DMS79 (cell line): ENCODE results near the gene RDH16.

Experiments used
- DNase-seq: peaks from one replicate; lab custom pipeline; 2025; lab: John Stamatoyannopoulos, UW

Gene RDH16, protein sequence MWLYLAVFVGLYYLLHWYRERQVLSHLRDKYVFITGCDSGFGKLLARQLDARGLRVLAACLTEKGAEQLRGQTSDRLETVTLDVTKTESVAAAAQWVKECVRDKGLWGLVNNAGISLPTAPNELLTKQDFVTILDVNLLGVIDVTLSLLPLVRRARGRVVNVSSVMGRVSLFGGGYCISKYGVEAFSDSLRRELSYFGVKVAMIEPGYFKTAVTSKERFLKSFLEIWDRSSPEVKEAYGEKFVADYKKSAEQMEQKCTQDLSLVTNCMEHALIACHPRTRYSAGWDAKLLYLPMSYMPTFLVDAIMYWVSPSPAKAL

DNA sequence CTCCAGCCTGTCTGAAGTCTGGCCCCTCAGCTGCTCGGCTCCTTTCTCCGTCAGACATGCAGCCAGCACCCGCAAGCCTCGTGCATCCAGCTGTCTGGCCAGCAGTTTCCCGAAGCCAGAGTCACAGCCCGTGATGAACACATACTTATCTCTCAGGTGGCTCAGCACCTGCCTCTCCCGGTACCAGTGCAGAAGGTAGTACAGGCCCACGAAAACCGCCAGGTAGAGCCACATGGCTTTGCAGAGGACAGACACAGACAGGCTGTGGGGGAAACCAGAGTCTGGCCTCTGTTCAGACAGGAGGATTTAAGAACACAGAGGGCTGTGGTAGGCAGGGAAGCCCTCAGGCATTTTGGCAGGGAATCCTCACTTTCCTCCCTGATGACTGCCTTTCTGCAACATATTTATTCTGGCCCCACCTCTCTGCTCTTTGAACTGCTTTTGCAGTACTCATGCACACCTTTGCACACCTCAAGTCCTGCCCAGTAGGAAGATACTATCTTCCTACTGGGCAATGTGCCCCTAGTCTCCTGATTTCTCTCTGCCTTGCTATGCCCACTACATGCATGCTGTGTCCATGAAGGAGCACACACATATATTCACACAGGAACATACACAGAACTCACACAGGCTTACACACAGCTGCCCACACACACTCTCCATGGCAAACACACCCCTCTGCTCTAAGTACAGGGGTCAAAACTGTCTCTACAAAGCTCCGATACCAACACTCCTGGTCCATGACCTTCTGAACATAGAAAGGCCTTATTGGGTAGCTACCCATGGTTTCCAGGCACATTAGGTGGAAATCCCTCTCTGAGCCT is at the start of gene RDH16:
Gene RDH16 (minus strand): TSS at position 380 of the 824 bp plus-strand sequence. CDS start 146 bp downstream, at position 234.
- DNase-seq = peak; percentile 20

DNA sequence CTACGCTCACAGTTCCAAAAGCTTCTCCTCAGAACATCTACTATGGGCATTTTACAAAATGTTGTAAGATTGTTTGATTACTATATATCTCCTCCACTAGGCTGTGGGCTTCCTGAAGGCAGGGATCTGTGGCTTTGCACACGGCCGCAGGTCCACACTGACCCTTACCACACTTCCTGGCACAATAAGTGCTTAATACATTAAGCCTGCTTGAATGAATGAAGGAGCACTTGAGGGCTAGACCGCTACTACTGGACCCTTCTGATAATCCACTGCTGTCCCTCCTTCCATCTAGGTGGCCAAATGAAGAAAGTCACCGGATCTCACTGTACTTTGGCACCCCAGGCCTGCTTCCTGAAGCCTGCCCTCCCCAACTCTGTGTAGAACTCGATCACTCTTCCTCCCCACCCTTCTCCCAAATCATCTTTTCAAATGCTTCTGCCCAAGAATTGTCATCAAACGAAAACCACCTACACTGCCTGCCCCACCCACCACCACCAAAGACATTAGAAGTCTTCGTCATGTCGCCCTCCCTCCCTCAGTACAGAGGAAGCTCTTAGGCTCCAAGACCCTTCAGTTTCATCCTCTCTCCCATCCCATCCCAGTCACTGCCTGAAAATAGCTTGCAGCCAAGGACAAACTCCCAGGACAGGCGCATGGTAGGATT is 49.5 kb upstream of the RDH16 start:
- no peak for DNase-seq

DNA sequence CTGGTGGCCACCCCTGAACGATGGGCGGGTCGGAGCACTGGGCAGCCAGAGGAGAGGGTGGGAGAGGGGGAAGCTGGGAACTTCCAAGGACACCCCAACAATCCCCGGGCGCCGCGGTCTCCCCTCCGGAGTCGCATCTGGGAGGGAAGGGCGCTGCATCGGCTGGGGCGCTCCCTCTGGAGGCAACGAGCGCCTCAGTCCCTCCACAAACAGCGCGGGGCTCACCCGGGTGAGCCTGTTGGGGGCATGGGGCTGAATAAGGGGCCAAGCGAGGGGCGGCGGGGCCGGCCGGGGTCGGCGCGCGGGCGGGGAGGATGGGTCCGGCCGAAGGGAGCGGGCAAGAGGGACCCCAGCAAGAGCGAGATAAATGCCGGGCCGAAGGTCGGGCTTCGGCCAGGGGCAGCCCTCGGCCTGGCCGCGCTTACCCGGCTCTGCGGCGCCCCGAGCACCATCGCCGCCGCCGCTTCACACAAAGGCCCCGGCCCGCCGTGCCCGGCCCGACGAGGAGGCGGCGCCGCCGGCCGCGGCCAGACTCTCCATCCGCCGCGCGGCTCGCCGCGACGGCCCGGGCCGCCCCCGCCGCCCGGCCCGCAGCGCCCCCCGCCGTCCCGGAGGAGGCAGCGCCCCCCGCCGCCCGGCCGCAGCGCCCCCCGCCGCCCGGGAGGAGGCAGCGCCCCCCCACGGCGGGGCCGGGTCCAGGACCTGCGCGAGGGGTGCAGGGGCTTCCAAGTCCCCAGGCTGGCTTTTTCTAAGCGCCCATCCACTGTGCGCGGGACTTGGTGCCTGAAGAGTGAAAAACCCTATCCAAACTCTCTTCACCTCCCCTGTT is 48.8 kb upstream of the RDH16 start, which contains the start of gene ZBTB39:
Gene ZBTB39 (minus strand): TSS at position 567 of the 829 bp plus-strand sequence. CDS start 1,629 bp downstream, outside the sequence.
- no peak for DNase-seq

DNA sequence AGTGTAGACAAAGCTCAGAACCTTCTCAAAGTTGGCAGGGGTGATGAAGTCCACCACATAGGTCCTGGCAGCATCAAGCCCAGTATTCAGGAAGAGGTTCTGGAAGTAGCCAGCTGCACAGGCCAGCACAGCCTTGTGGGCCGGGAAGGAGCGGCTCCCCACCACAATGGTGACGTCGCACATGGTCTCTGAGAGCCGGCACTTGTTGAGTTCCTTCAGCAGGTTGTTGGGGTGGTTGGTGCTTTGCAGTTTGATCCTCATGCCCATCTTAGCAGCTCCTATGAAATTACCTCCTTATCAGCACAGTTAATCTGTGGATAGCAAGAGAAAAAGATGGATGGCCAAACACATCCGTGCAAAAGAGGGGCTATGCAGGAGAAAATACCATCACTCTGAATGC is 47.2 kb upstream of the RDH16 start:
- no peak for DNase-seq

DNA sequence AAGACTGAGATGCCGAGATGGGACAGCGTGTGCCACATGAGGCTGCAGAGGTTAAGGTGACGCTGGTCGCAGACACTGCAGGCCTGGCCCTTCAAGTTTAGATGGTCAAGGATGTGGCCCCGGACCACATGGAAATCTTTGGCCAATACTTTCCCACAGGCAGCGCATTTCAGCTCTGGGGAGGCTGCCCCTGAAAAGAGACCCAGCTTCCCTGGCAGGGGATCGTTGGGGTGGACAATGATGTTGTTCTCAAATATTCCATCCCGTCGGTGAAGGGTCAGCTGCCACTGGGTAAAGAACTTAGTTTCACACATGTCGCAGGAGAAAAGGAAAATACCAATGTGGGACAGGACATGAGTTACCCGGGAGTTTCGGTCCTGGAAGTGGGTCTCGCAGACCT is 46.0 kb upstream of the RDH16 start:
- DNase-seq = no peak

DNA sequence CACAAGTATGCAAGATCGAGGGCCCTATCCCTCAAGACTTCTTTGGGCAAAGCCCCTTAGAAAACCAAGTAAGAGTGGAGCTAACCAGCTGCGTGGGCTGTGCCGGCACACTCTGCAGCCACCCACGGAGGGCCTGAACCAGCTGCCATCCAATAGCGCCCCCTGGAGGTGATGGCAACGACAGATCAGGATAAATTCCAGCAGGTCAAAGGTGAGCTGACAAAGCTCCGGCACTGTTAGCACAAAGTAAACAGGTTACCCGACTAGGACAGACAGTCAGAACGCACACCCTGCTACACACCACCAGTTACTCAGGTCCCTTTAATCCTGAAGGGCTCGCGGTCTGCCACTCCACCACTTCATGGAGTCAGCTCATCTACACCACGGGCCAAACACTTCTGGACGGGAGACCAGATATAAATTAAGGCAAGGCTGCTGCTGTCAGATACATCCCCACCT is 44.1 kb upstream of the RDH16 start:
- DNase-seq = no peak

DNA sequence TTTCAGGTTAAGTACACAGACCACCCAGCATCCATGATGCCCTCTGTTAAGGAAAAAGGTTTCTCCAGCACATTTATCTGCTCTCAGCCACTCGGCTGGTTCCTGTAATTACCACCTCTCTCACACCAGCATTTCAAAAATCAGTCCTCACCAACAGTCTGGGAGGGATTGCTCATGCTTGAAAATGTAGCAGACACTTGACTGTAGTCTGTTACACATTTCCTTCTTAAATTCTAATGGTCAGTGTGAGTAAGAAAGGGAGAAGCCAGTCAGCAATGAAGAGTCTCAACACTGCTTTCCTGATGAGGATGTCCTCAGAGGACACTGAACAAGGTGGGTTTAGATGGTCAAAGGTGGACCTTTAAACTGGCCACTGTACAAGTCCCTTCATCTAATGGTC is 43.0 kb upstream of the RDH16 start:
- no peak for DNase-seq

DNA sequence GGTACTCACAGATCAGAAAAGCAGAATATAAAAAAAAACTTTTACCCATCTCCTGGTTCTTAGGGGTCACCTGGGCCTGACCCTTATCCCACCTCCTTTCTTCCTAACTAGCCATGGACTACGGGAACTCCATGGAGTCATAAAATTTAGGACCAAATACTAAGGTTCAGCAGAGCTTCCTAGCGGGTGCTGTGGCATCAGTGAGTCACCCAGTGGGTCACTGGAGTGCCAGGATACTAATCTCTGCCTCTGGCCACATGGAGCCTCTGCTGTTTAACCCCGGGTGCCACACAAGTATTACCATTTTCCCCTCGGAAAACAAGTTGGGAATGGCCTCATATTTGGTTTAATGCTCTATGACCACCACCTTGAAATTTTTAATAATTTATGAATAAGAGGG is 42.0 kb upstream of the RDH16 start:
- DNase-seq = no peak

DNA sequence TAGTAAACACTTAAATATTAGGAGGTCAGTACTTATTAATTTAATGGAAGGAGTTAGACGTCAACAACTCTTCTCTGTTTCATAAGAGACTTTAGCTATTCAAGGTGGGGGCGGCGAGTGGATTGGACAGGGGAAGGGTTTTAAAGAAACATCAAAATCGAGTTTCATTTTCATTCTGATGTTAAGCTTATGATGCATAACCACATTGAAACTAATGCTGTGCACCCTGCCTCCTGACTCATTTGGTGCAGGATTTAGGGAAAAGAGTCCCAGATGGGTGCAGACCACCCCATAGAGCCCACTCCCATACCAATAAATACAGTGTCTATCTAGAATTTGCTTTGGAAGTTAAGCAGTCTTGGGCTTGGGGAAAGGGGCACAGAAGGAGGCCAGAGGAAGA is 41.6 kb upstream of the RDH16 start:
- no peak for DNase-seq

DNA sequence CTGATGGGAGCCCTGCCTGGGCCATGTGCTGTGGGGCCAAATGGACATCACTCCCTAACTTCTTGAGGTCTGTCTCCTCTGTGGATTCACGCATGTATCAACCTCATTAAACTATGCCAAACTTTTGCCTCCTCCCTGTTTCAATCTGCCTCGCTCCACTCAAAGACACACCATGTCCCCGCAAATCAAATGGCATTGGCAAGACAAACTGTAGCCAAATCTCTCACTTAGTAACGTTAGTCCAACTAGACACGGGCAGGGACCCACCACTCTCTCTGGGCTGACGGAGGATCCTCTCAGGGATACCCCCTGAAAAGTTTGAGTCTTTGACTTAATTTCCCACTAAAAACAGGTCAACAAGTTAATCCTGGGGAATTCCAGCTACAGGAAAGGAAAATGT is 40.9 kb upstream of the RDH16 start:
- no peak for DNase-seq

DNA sequence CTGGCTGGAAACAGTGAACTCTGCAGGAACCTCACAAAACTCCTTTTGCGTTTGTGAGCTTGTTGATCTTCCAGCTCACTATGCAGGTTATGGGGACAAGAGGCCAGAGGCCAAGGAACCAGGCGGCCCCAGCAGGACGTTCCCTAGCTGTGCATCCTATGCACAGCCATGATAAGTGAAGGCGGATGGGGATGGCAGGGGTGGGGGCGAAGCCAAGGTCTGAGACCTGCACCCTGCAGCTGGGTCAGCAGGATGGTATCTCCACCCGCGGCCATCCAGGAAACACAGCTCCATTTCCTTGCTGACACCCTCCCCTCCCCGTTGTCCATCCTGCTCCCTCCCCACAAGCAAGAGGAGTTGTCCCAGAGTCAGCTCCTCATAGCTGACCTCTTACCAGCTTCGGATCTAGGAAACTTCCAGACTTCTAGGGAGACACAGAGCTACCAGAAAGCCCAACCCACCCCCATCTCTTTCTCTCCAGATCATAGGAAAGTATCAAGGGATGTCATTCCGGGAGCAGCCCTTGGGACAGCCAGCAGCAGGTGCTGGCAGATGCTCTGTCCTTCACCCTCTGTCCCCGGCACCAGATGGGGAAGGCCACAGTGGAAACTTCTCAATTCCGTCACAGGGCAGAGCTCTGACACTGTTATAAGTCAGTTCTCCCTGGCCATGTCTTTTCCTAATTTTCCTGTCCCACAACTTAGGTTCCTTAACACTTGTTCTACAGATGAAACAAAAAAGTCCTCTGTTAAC is 39.6 kb upstream of the RDH16 start:
- no peak for DNase-seq

DNA sequence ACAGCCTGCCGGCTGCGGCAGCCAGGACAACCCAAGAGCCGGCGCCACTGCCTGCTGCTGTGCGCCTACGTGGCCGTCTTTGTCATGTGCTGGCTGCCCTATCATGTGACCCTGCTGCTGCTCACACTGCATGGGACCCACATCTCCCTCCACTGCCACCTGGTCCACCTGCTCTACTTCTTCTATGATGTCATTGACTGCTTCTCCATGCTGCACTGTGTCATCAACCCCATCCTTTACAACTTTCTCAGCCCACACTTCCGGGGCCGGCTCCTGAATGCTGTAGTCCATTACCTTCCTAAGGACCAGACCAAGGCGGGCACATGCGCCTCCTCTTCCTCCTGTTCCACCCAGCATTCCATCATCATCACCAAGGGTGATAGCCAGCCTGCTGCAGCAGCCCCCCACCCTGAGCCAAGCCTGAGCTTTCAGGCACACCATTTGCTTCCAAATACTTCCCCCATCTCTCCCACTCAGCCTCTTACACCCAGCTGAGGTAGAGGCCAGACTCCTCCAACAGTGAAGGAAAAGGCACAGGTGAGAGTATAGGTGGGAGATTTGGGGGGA is 38.6 kb upstream of the RDH16 start:
- no peak for DNase-seq

DNA sequence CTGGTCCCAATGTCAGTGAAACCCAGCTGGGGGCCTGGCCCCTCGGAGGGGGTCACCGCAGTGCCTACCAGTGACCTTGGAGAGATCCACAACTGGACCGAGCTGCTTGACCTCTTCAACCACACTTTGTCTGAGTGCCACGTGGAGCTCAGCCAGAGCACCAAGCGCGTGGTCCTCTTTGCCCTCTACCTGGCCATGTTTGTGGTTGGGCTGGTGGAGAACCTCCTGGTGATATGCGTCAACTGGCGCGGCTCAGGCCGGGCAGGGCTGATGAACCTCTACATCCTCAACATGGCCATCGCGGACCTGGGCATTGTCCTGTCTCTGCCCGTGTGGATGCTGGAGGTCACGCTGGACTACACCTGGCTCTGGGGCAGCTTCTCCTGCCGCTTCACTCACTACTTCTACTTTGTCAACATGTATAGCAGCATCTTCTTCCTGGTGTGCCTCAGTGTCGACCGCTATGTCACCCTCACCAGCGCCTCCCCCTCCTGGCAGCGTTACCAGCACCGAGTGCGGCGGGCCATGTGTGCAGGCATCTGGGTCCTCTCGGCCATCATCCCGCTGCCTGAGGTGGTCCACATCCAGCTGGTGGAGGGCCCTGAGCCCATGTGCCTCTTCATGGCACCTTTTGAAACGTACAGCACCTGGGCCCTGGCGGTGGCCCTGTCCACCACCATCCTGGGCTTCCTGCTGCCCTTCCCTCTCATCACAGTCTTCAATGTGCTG is 38.0 kb upstream of the RDH16 start:
- DNase-seq = no peak

DNA sequence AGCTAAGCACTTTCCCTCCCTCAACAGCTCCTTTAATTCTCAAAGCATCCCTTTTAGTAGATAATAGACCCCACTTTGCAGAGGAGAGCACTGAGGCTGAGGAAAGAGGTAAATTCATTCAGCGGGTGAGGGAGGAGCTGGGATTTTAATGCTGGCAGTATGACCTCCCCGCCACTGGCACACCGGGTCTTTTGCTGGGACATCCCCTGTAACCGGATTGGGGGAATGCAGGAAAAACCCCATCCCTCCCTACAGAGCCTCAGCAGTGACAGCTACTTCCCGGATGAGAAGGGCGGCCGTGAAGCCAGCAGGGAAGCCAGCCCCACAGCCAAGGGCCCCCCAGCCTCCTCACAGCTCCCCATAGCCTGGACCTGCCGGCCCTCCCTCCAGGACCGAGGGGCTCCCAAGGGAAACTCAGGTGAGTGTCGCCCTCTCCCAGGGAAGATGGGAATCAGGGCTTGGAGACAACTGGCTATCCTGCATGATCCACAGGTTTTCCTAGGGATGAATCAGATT is 36.9 kb upstream of the RDH16 start:
- no peak for DNase-seq

DNA sequence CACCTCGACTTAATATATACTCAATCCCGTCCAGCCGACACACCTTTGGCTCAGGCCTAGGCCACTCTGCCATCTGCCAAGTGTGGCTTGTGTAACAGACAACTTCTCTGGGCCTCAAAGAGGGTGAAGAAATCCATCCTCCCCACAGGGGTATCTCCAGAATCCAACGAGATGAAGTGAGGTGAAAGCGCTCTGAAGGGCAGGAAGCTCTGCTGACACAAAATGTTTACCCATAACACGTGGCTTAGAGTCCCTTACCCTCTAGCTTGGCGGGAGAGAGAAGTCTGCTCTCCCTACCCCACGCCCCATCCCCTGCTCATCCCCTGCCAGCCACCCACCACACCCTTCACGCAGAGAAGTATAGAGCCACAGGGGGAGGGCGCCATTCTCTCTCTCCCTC is 35.9 kb upstream of the RDH16 start:
- no peak for DNase-seq

DNA sequence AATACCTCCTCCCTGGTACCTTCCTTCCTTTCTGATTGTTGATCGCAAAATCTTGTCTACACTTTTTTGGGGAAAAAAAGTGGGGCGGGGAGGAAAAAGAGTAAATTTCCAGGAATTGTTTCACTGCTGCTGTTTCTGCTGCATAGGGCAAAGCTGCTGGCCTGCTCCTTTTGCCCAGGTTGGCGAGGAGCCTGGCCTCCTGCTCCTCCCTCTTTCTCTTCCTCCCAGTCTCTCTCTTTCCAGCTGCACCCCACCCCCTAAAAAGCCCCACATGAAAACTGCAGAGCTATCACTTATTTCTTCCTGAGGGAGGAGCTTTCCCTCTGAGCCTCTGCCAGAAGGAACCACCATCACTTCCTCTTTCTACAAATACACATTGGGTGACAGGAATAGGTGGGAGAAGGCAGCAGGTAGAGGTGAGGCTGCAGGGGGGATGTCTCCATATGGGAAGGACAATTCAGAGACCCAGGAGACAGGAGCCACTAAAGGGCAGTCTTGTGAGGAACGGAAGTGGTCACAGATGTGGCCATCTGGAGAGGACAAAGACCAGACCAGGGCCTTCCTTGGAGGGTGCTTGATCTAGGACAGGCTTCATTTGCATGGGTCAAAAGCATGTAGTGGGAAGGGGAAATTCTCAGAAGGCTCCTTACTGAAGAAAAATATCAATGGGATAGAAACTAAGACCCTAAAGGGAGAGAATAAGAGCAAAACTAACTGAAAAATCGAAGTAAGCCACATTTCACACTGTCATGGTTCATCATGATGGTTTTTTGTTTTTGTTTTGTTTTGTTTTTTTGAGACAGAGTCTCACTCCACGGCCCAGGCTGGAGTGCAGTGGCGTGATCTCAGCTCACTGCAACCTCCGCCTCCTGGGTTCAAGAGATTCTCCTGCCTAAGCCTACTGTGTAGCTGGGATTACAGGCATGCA is 34.2 kb upstream of the RDH16 start:
- no peak for DNase-seq

DNA sequence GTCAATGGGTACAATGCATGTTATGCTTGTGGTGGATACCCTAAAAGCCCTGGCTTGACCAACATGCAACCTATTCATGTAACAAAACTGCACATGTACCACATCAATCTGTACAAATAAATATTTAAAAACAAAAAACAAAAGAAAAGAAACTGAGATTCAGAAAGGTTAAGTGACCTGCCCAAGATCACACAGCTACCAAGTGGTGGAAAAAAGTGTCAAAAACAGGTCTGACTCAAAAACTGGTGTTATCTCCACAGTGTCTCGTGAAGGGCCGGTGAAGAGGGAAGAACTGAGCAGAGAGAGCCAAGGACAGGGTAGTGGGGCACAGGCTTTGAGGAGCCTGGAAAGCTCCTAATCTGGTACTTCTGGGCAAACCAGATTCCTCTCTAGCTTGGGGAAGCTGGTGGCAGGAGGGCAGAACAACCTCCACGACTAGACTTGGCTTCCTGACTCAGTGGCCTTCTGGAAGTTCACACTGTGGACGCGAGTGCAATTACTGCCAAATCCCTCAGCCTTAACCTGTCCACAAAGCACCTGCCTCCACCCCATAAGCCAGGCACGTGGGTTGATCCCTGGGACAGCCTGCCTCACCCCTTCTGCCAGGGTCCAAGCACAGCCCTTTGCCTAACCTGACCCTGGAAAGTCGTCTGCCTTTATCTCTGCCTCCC is 33.4 kb upstream of the RDH16 start:
- no peak for DNase-seq
